K562 (cell line): Measurements from ENCODE around the gene ZNF563. TPM values are rescaled to one million over a fixed set of nuclear protein-coding genes. Genes with fewer than 3 reads are reported as not detected.

Source experiments
- ARID1B ChIP-seq: fragments of 450-650 bp; IDR thresholded peaks from 2 replicates; pipeline ENCODE4 v1.6.1; 2016; ENCODE audit warnings: antibody characterized with exemption, mild to moderate bottlenecking, inconsistent platforms
- ATF7 ChIP-seq: fragments of 450-650 bp; IDR thresholded peaks from 2 replicates; pipeline ENCODE4 v1.7.1; 2014; ENCODE audit warnings: mild to moderate bottlenecking, moderate library complexity
- CEBPG ChIP-seq, 3 experiments: fragments of 200-800 bp in 1 of 3; sonication (Bioruptor generic) in 1 of 3; sonication (generic) in 1 of 3; formaldehyde crosslinking in 1 of 3; IDR thresholded peaks in 2 of 3; conservative IDR thresholded peaks in 1 of 3; 2 replicates each; pipeline versions ENCODE4 v1.6.1 to v1.8.0; 2016 to 2022; ENCODE audit warnings: missing compliant biosample characterization in 2 of 3, missing genetic modification characterization in 2 of 3, mild to moderate bottlenecking in 1 of 3, missing genetic modification reagents in 1 of 3
- DPF2 ChIP-seq: fragments of 450-650 bp; IDR thresholded peaks from 2 replicates; pipeline ENCODE4 v1.6.1; 2016
- EGR1 ChIP-seq: fragments of 450-650 bp; conservative IDR thresholded peaks from 2 replicates; pipeline ENCODE4 v1.6.1; 2017; ENCODE audit warnings: mild to moderate bottlenecking
- FOXJ3 ChIP-seq: sonication (generic); formaldehyde crosslinking; IDR thresholded peaks from 2 replicates; pipeline ENCODE4 v1.4.0; 2020; ENCODE audit warnings: mild to moderate bottlenecking, missing genetic modification reagents
- GATA2 ChIP-seq: sonication (generic); formaldehyde crosslinking; IDR thresholded peaks from 2 replicates; pipeline ENCODE4 v1.4.0; 2020; ENCODE audit warnings: mild to moderate bottlenecking, missing genetic modification reagents
- HNRNPK ChIP-seq: fragments of 200-400 bp; formaldehyde crosslinking; IDR thresholded peaks from one replicate; pipeline ENCODE4 v1.6.1; 2018; ENCODE audit warnings: mild to moderate bottlenecking, low read depth, low read length; ENCODE audit not compliant: poor library complexity, severe bottlenecking
- JUND ChIP-seq, 2 experiments: IDR thresholded peaks; 2 replicates in 1 of 2; 3 replicates in 1 of 2; pipeline ENCODE4 v1.6.1; 2011; ENCODE audit warnings: borderline replicate concordance in 2 of 2, low read depth in 2 of 2, low read length in 2 of 2, improper control_type of control experiment in 1 of 2, missing biosample characterization in 1 of 2, missing genetic modification characterization in 1 of 2, missing genetic modification reagents in 1 of 2
- RAD21 ChIP-seq, 2 experiments: fragments of 250-450 bp in 1 of 2; fragments of 450-650 bp in 1 of 2; sonication (Bioruptor Pico) in 1 of 2; formaldehyde crosslinking in 1 of 2; IDR thresholded peaks in 1 of 2; conservative IDR thresholded peaks in 1 of 2; 2 replicates each; pipeline versions ENCODE4 v1.4.0 to v1.8.0; 2020 to 2022; ENCODE audit warnings: mild to moderate bottlenecking in 2 of 2, moderate library complexity in 1 of 2
- SMARCA4 ChIP-seq: fragments of 450-650 bp; IDR thresholded peaks from 2 replicates; pipeline ENCODE4 v1.6.1; 2016
- TEAD4 ChIP-seq, 2 experiments: sonication (generic) in 1 of 2; formaldehyde crosslinking in 1 of 2; IDR thresholded peaks; 2 replicates each; pipeline versions ENCODE4 v1.6.1 to v1.8.0; 2012 to 2022; ENCODE audit warnings: borderline replicate concordance in 1 of 2, inconsistent platforms in 1 of 2, low read length in 1 of 2, mild to moderate bottlenecking in 1 of 2, missing genetic modification reagents in 1 of 2
- U2AF1 ChIP-seq: fragments of 200-400 bp; formaldehyde crosslinking; optimal IDR thresholded peaks from 2 replicates; pipeline ENCODE3; 2017; ENCODE audit warnings: mild to moderate bottlenecking, low read depth, low read length, moderate library complexity
- YY1 ChIP-seq, 3 experiments: IDR thresholded peaks; 2 replicates each; pipeline ENCODE4 v1.6.1; 2011; ENCODE audit warnings: low read length in 2 of 3, mild to moderate bottlenecking in 2 of 3, moderate library complexity in 2 of 3, borderline replicate concordance in 1 of 3, control low read depth in 1 of 3, low read depth in 1 of 3; ENCODE audit not compliant: insufficient read depth in 3 of 3, insufficient replicate concordance in 2 of 3, control insufficient read depth in 1 of 3, insufficient read length in 1 of 3; ENCODE audit errors: extremely low read depth in 1 of 3
- polyA plus RNA-seq, 8 experiments: library from polyadenylated mRNA; depleted of rRNA in 4 of 8; stranded (reverse) in 5 of 8; unstranded in 3 of 8; fragments of >200 nt; fragmentation: Nextera tagmentation in 2 of 8; fragmentation: Illumina TruSeq in 1 of 8; extraction: Ambion mirVana in 2 of 8; extraction: Trizol in 1 of 8; gene quantifications; 2 replicates each; pipeline versions ENCODE4 v1.2.1 to v1.2.3, GENCODE V29; 2011 to 2014; ENCODE audit warnings: inconsistent platforms in 1 of 8, missing spikeins in 1 of 8
- total RNA-seq, 7 experiments: library from RNA; depleted of rRNA in 6 of 7; stranded (reverse); fragments of >200 nt in 6 of 7; fragmentation: Illumina TruSeq in 2 of 7; extraction: Trizol in 2 of 7; gene quantifications; 2 replicates each; pipeline versions ENCODE4 v1.2.1 to v1.2.3, GENCODE V29; 2011 to 2021; ENCODE audit warnings: low replicate concordance in 1 of 7
- TF ChIP-seq, protein P1 (sequence below): sonication (generic); formaldehyde crosslinking; IDR thresholded peaks from 2 replicates; pipeline ENCODE4 v1.8.0; 2022; ENCODE audit warnings: missing genetic modification reagents, mild to moderate bottlenecking, moderate library complexity, borderline replicate concordance
- TF ChIP-seq, protein P2 (sequence below), 2 experiments: IDR thresholded peaks; 2 replicates each; pipeline ENCODE4 v1.6.1; 2011; ENCODE audit warnings: borderline replicate concordance in 1 of 2, control low read depth in 1 of 2, low read depth in 1 of 2, low read length in 1 of 2, mild to moderate bottlenecking in 1 of 2, mixed read lengths in 1 of 2, moderate library complexity in 1 of 2; ENCODE audit not compliant: insufficient read depth in 1 of 2, insufficient read length in 1 of 2, poor library complexity in 1 of 2, severe bottlenecking in 1 of 2; ENCODE audit errors: extremely low read depth in 1 of 2
- TF ChIP-seq, protein P3 (sequence below): IDR thresholded peaks from 2 replicates; pipeline ENCODE4 v1.6.1; 2012; ENCODE audit warnings: low read depth, low read length, improper control_type of control experiment, borderline replicate concordance
- TF ChIP-seq, protein P4 (sequence below): sonication (generic); formaldehyde crosslinking; IDR thresholded peaks from 2 replicates; pipeline ENCODE4 v1.8.0; 2022; ENCODE audit warnings: mild to moderate bottlenecking, missing genetic modification reagents, borderline replicate concordance

ZNF563 gene
- total and polyA plus RNA-seq, 9 of the 15 experiments (the other 6 are each of a cell fraction or from before 2014, with no cell fraction given) = 0.37 to 2.9 (median 0.74) TPM

- peak; percentile 49; the same call in 1 of the 2 replicates for TF ChIP-seq JUND (IDR thresholded peaks at IDR 0.05; ENCODE audit: borderline replicate concordance, low read depth, low read length)
- no peak; the same call in 2 of the 3 replicates for TF ChIP-seq JUND (tag; IDR thresholded peaks at IDR 0.05; ENCODE audit: borderline replicate concordance, low read depth, low read length)
- no peak for TF ChIP-seq U2AF1
- no peak; the same call in none of the 2 replicates for TF ChIP-seq SMARCA4
- TF ChIP-seq ARID1B = peak; percentile 52
- TF ChIP-seq FOXJ3 (CRISPR knock-in tag) = no peak
- TF ChIP-seq, protein P1, sequence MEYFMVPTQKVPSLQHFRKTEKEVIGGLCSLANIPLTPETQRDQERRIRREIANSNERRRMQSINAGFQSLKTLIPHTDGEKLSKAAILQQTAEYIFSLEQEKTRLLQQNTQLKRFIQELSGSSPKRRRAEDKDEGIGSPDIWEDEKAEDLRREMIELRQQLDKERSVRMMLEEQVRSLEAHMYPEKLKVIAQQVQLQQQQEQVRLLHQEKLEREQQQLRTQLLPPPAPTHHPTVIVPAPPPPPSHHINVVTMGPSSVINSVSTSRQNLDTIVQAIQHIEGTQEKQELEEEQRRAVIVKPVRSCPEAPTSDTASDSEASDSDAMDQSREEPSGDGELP = peak; percentile 46; the same call in 1 of the 2 replicates
- TF ChIP-seq, protein P2, sequence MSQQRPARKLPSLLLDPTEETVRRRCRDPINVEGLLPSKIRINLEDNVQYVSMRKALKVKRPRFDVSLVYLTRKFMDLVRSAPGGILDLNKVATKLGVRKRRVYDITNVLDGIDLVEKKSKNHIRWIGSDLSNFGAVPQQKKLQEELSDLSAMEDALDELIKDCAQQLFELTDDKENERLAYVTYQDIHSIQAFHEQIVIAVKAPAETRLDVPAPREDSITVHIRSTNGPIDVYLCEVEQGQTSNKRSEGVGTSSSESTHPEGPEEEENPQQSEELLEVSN (IDR thresholded peaks at IDR 0.05; ENCODE audit: borderline replicate concordance in 1 of 2, extremely low read depth in 1 of 2, insufficient read depth in 1 of 2, insufficient read length in 1 of 2, low read depth in 1 of 2, low read length in 1 of 2, poor library complexity in 1 of 2, severe bottlenecking in 1 of 2) = peak in 1 of 2 experiments; percentile 35
- peak; percentile 55; the same call in 1 of the 2 replicates for TF ChIP-seq DPF2
- peak; percentile 84 for TF ChIP-seq CEBPG (CRISPR knock-in tag; IDR thresholded peaks at IDR 0.05)
- TF ChIP-seq CEBPG (tag; conservative IDR thresholded peaks at IDR 0.05 in 1 of 2, IDR thresholded peaks at IDR 0.05 in 1 of 2) = peak; percentile 73 to 89
- TF ChIP-seq ATF7 = 0 out of 2 replicates have a peak, but pooled peaks have one; percentile 16
- 0 out of 4 replicates have a peak, but pooled peaks of 1 of the 2 experiments have one; percentile 7 for TF ChIP-seq RAD21 (CRISPR knock-in tag; conservative IDR thresholded peaks at IDR 0.05 in 1 of 2, IDR thresholded peaks at IDR 0.05 in 1 of 2)
- TF ChIP-seq TEAD4 (IDR thresholded peaks at IDR 0.05; ENCODE audit: low read length) = 0 out of 2 replicates have a peak, but pooled peaks have one; percentile 18
- no peak for TF ChIP-seq TEAD4 (CRISPR knock-in tag; IDR thresholded peaks at IDR 0.05; ENCODE audit: borderline replicate concordance)
- TF ChIP-seq HNRNPK = no peak
- TF ChIP-seq EGR1 = peak; percentile 55; the same call in 1 of the 2 replicates
- TF ChIP-seq, protein P3, sequence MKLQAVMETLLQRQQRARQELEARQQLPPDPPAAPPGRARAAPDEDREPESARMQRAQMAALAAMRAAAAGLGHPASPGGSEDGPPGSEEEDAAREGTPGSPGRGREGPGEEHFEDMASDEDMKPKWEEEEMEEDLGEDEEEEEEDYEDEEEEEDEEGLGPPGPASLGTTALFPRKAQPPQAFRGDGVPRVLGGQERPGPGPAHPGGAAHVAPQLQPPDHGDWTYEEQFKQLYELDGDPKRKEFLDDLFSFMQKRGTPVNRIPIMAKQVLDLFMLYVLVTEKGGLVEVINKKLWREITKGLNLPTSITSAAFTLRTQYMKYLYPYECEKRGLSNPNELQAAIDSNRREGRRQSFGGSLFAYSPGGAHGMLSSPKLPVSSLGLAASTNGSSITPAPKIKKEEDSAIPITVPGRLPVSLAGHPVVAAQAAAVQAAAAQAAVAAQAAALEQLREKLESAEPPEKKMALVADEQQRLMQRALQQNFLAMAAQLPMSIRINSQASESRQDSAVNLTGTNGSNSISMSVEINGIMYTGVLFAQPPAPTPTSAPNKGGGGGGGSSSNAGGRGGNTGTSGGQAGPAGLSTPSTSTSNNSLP = no peak
- TF ChIP-seq, protein P4, sequence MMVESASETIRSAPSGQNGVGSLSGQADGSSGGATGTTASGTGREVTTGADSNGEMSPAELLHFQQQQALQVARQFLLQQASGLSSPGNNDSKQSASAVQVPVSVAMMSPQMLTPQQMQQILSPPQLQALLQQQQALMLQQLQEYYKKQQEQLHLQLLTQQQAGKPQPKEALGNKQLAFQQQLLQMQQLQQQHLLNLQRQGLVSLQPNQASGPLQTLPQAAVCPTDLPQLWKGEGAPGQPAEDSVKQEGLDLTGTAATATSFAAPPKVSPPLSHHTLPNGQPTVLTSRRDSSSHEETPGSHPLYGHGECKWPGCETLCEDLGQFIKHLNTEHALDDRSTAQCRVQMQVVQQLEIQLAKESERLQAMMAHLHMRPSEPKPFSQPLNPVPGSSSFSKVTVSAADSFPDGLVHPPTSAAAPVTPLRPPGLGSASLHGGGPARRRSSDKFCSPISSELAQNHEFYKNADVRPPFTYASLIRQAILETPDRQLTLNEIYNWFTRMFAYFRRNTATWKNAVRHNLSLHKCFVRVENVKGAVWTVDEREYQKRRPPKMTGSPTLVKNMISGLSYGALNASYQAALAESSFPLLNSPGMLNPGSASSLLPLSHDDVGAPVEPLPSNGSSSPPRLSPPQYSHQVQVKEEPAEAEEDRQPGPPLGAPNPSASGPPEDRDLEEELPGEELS = no peak
- TF ChIP-seq GATA2 (CRISPR knock-in tag) = peak; percentile 68; the same call in 1 of the 2 replicates
- TF ChIP-seq YY1 (IDR thresholded peaks at IDR 0.05; ENCODE audit: borderline replicate concordance in 1 of 3, control insufficient read depth in 1 of 3, extremely low read depth in 1 of 3, insufficient read depth in 3 of 3, insufficient read length in 1 of 3, insufficient replicate concordance in 2 of 3, low read depth in 1 of 3, low read length in 2 of 3) = peak in 1 of 3 experiments; percentile 39
Measured at GRCh38 chr19:12293777-12294248, 39.6 kb downstream of the ZNF563 start (continued).
